Measurements from ENCODE around the gene AUTS2. TPM values are rescaled to one million over a fixed set of nuclear protein-coding genes. Genes with fewer than 3 reads are reported as not detected.

AUTS2 gene
- polyA plus RNA-seq, 1 donor from 2014 or later: 97.3 TPM

DNA sequence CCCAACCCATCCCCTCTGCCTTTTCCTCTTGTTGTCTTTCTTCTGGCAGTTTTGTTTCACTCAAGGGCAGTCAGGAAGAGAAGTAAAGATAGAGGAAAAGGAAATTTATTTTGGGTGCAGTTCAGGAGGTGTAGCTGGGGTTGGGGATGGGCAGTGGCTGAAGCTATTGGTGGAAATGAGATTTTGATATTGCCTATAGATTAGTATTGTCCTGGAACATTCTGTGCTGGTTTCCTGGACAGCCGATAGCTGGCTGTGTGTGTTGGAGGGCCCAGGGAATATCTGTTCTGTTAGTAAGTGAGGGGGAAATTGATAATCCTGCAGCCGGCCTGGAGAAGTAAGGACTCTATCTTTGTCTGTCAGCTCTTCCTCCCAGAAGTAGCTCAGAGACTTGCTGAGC, 107.8 kb downstream of the AUTS2 start:
- no peak overlapping the region for H3K4me2 ChIP-seq (ENCODE audit: low read length)
- H3K36me3 ChIP-seq (ENCODE audit: insufficient read depth, low read length): no peaks in the 10 kb centered on the region
- no peak overlapping the region for H3K27ac ChIP-seq (ENCODE audit: low read length)
- H3K9me2 ChIP-seq (ENCODE audit: insufficient read depth, low read length): no peaks in the 10 kb centered on the region
- H3K9ac ChIP-seq (ENCODE audit: low read length): no peak overlapping the region
- no peaks in the 10 kb centered on the region for H3K27me3 ChIP-seq (ENCODE audit: insufficient read depth, low read depth, low read length)
- no peaks in the 10 kb centered on the region for H3K9me3 ChIP-seq (ENCODE audit: low read length)
- no peak overlapping the region for H3K4me3 ChIP-seq (ENCODE audit: low read length)
- no peaks in the 10 kb centered on the region for H4K20me1 ChIP-seq (ENCODE audit: insufficient read depth)
- TF ChIP-seq EZH2 (IDR thresholded peaks at IDR 0.05; ENCODE audit: borderline replicate concordance, insufficient read depth, low read length, poor library complexity, severe bottlenecking) (no peak), MXI1 (conservative IDR thresholded peaks at IDR 0.05; ENCODE audit: poor library complexity, severe bottlenecking) (no peak), SMC3 (conservative IDR thresholded peaks at IDR 0.05; ENCODE audit: poor library complexity) (no peak), REST (IDR thresholded peaks at IDR 0.05; ENCODE audit: borderline replicate concordance) (no peak), RAD21 (conservative IDR thresholded peaks at IDR 0.05) (no peak), TAF1 (IDR thresholded peaks at IDR 0.05; ENCODE audit: low read depth) (no peak), POLR2AphosphoS5 (IDR thresholded peaks at IDR 0.05) (no peak), EP300 (conservative IDR thresholded peaks at IDR 0.05; ENCODE audit: poor library complexity, severe bottlenecking) (no peak)
- TF ChIP-seq, protein P1, sequence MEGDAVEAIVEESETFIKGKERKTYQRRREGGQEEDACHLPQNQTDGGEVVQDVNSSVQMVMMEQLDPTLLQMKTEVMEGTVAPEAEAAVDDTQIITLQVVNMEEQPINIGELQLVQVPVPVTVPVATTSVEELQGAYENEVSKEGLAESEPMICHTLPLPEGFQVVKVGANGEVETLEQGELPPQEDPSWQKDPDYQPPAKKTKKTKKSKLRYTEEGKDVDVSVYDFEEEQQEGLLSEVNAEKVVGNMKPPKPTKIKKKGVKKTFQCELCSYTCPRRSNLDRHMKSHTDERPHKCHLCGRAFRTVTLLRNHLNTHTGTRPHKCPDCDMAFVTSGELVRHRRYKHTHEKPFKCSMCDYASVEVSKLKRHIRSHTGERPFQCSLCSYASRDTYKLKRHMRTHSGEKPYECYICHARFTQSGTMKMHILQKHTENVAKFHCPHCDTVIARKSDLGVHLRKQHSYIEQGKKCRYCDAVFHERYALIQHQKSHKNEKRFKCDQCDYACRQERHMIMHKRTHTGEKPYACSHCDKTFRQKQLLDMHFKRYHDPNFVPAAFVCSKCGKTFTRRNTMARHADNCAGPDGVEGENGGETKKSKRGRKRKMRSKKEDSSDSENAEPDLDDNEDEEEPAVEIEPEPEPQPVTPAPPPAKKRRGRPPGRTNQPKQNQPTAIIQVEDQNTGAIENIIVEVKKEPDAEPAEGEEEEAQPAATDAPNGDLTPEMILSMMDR (IDR thresholded peaks at IDR 0.05; ENCODE audit: poor library complexity, severe bottlenecking): no peak
- no peaks in the 10 kb centered on the region for H3F3A ChIP-seq (ENCODE audit: insufficient read depth, low read length, poor library complexity, severe bottlenecking)
- H3K79me2 ChIP-seq (replicated peaks; ENCODE audit: insufficient read depth, low read length): peaks cover 84% of the 10 kb centered on the region
- H2AFZ ChIP-seq (ENCODE audit: low read depth, low read length): no peak overlapping the region

DNA sequence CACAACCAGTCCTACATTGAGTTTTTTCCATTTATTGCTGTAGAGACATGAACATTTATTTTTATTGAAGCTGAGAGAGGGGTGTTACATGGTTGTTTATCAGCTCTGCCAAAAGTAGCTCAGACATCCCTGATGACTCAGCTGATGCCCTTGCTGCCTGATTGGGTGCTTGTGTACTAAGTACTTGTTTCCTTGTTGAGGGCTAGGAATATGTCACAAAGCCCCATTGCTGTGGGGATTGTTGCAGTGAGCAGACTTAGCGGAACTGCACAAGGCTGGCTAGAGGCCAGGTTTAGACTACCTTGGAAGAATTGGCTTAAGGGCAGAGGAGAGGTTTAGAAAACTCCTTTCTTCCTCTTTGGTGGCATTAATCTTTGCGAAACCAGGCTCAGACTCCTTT, 110.6 kb downstream of the AUTS2 start:
- Histone ChIP-seq H3K79me2 (replicated peaks; ENCODE audit: insufficient read depth, low read length) (peaks cover 89% of the 10 kb centered on the region), H3K27me3 (ENCODE audit: insufficient read depth, low read depth, low read length) (no peaks in the 10 kb centered on the region), H4K20me1 (ENCODE audit: insufficient read depth) (no peaks in the 10 kb centered on the region), H2AFZ (ENCODE audit: low read depth, low read length) (no peak overlapping the region), H3K9me3 (ENCODE audit: low read length) (no peaks in the 10 kb centered on the region), H3K27ac (ENCODE audit: low read length) (no peak overlapping the region), H3K4me3 (ENCODE audit: low read length) (no peak overlapping the region), H3K36me3 (ENCODE audit: insufficient read depth, low read length) (no peaks in the 10 kb centered on the region), H3K9me2 (ENCODE audit: insufficient read depth, low read length) (no peaks in the 10 kb centered on the region), H3K9ac (ENCODE audit: low read length) (no peak overlapping the region), H3F3A (ENCODE audit: insufficient read depth, low read length, poor library complexity, severe bottlenecking) (no peaks in the 10 kb centered on the region), H3K4me2 (ENCODE audit: low read length) (no peak overlapping the region)
- TF ChIP-seq REST (IDR thresholded peaks at IDR 0.05; ENCODE audit: borderline replicate concordance) (no peak), MXI1 (conservative IDR thresholded peaks at IDR 0.05; ENCODE audit: poor library complexity, severe bottlenecking) (no peak), SMC3 (conservative IDR thresholded peaks at IDR 0.05; ENCODE audit: poor library complexity) (no peak), EP300 (conservative IDR thresholded peaks at IDR 0.05; ENCODE audit: poor library complexity, severe bottlenecking) (no peak), TAF1 (IDR thresholded peaks at IDR 0.05; ENCODE audit: low read depth) (no peak), EZH2 (IDR thresholded peaks at IDR 0.05; ENCODE audit: borderline replicate concordance, insufficient read depth, low read length, poor library complexity, severe bottlenecking) (no peak), POLR2AphosphoS5 (IDR thresholded peaks at IDR 0.05) (no peak), RAD21 (conservative IDR thresholded peaks at IDR 0.05) (no peak)
- TF ChIP-seq, protein P1 (IDR thresholded peaks at IDR 0.05; ENCODE audit: poor library complexity, severe bottlenecking): no peak
